ENCODE measurements around the gene EIF3I. TPM values are rescaled to one million over a fixed set of nuclear protein-coding genes. Genes with fewer than 3 reads are reported as not detected.

The EIF3I gene
- total RNA-seq, 6 donors from 2014 or later = 62.9 to 173 (median 109) TPM

GRCh38 chr1:32274646-32275340, 52.6 kb downstream of the EIF3I start:
- H3K27ac ChIP-seq = no peak overlapping the region
- no peaks in the 10 kb centered on the region for H3K36me3 ChIP-seq
- TF ChIP-seq CTCF (IDR thresholded peaks at IDR 0.05) (no peak), POLR2A (IDR thresholded peaks at IDR 0.05) (no peak), POLR2AphosphoS5 (IDR thresholded peaks at IDR 0.05) (no peak), EP300 (IDR thresholded peaks at IDR 0.05) (no peak)
- H3K27me3 ChIP-seq = peaks cover 0 to 14% (median 0%) of the 10 kb centered on the region in 4 donors
- peaks cover 0 to 6% (median 3%) of the 10 kb centered on the region in 4 donors for H3K4me1 ChIP-seq
- no peak overlapping the region for H3K4me3 ChIP-seq
- DNase-seq (peak in 1 of 2 donors; percentile 63), ATAC-seq (ENCODE audit: low FRiP score in 2 of 2) (peak in 1 of 2 donors; percentile 34)
- no peaks in the 10 kb centered on the region for H3K9me3 ChIP-seq
- 89 to 90% methylated on average over 18 to 22 of the region's 31 CpGs for WGBS, 2 donors

- Histone ChIP-seq H3K27ac (no peak overlapping the region), H3K4me3 (peak overlapping the region in 1 of 4 donors; percentile 6), H3K36me3 (no peaks in the 10 kb centered on the region), H3K4me1 (peaks cover 0 to 6% (median 3%) of the 10 kb centered on the region in 4 donors), H3K9me3 (no peaks in the 10 kb centered on the region), H3K27me3 (peaks cover 0 to 14% (median 0%) of the 10 kb centered on the region in 4 donors)
- TF ChIP-seq POLR2AphosphoS5 (IDR thresholded peaks at IDR 0.05) (no peak), POLR2A (IDR thresholded peaks at IDR 0.05) (no peak), EP300 (IDR thresholded peaks at IDR 0.05) (no peak)
- DNase-seq (peak; percentile 35 to 80), ATAC-seq (ENCODE audit: low FRiP score in 2 of 2) (no peak)
- WGBS, 2 donors = 39 to 70% methylated on average over 15 to 26 of the region's 41 CpGs
These were observed 53.2 kb downstream of the EIF3I start for GRCh38 chr1:32275424-32275823.

- Histone ChIP-seq H3K27me3 (peaks cover 0 to 14% (median 0%) of the 10 kb centered on the region in 4 donors), H3K36me3 (no peaks in the 10 kb centered on the region), H3K4me3 (no peak overlapping the region), H3K4me1 (peaks cover 0 to 6% (median 3%) of the 10 kb centered on the region in 4 donors), H3K27ac (no peak overlapping the region), H3K9me3 (no peaks in the 10 kb centered on the region)
- ATAC-seq (ENCODE audit: low FRiP score in 2 of 2) (no peak), DNase-seq (peak in 1 of 2 donors; percentile 56)
- no peak for TF ChIP-seq POLR2AphosphoS5 (IDR thresholded peaks at IDR 0.05)
- 75 to 81% methylated on average over 27 to 30 of the region's 30 CpGs for WGBS, 2 donors
These were observed 54.0 kb downstream of the EIF3I start for GRCh38 chr1:32276032-32276782.

Small RNA genes lying within 50 kb of the gene (small RNA-seq; reads per million reads assigned to genes)
- gene RF00017 = 0 reads per million in 4 donors

Other genes starting within 250 kb of the EIF3I start
- 100 to 1,000 TPM in 1 of 6 donors, 10 to 100 TPM in 5; 52.4 to 101 (median 91.9) TPM for gene KHDRBS1, start 208.5 kb upstream of the EIF3I start, total RNA-seq
- 10 to 100 TPM in 3 of 6 donors, 1 to 10 TPM in 3; 5.0 to 22.1 (median 10.2) TPM for gene TMEM39B, start 149.5 kb upstream of the EIF3I start, total RNA-seq
- gene KPNA6, start 114.4 kb upstream of the EIF3I start, total RNA-seq = 10 to 100 TPM; 16.8 to 53.8 (median 42.0) TPM
- gene TXLNA, start 42.7 kb upstream of the EIF3I start, total RNA-seq = 10 to 100 TPM; 29.3 to 57.5 (median 47.5) TPM
- gene CCDC28B, start 21.8 kb upstream of the EIF3I start, total RNA-seq = 1 to 10 TPM in 5 of 6 donors, under 1 TPM in 1; 0.98 to 4.2 (median 3.2) TPM
- gene IQCC, start 16.7 kb upstream of the EIF3I start, total RNA-seq = 1 to 10 TPM in 5 of 6 donors, under 1 TPM in 1; 0.55 to 6.3 (median 1.9) TPM
- 10 to 100 TPM in 1 of 6 donors, 1 to 10 TPM in 4, under 1 TPM in 1; 0.11 to 11.4 (median 4.5) TPM for gene DCDC2B, start 13.3 kb upstream of the EIF3I start, total RNA-seq
- gene TMEM234, start 54 bp upstream of the EIF3I start, total RNA-seq = 10 to 100 TPM; 14.9 to 62.9 (median 21.1) TPM
- gene FAM167B, start 24.8 kb downstream of the EIF3I start, total RNA-seq = 10 to 100 TPM in 2 of 6 donors, 1 to 10 TPM in 3, not detected in 1; 1.9 to 53.0 (median 4.6) TPM
- 10 to 100 TPM in 1 of 6 donors, 1 to 10 TPM in 5; 5.1 to 25.1 (median 7.7) TPM for gene LCK, start 28.9 kb downstream of the EIF3I start, total RNA-seq
- gene HDAC1, start 69.7 kb downstream of the EIF3I start, total RNA-seq = 10 to 100 TPM; 36.8 to 78.0 (median 48.8) TPM
- 10 to 100 TPM in 2 of 6 donors, 1 to 10 TPM in 4; 1.0 to 56.9 (median 9.4) TPM for gene MARCKSL1, start 113.8 kb downstream of the EIF3I start, total RNA-seq
- 10 to 100 TPM in 3 of 6 donors, 1 to 10 TPM in 3; 4.3 to 43.0 (median 10.5) TPM for gene FAM229A, start 140.1 kb downstream of the EIF3I start, total RNA-seq
- 1 to 10 TPM in 4 of 6 donors, not detected in 2; 1.2 to 2.3 (median 1.8) TPM for gene TSSK3, start 140.1 kb downstream of the EIF3I start, total RNA-seq
- 100 to 1,000 TPM in 1 of 6 donors, 10 to 100 TPM in 5; 60.8 to 116 (median 68.9) TPM for gene BSDC1, start 172.0 kb downstream of the EIF3I start, total RNA-seq
- gene ZBTB8B, start 242.7 kb downstream of the EIF3I start, total RNA-seq = under 1 TPM in 4 of 6 donors, not detected in 2; under 0.01 to 0.10 (median 0.01) TPM

Measured in upper lobe of left lung (tissue), 6 donors.